K562 (cell line): ENCODE data around the gene TMEM108. TPM values are rescaled to one million over a fixed set of nuclear protein-coding genes. Genes with fewer than 3 reads are reported as not detected.
A peak's percentile ranks its signal among the peaks of the same experiment; 100 is the strongest.

Experiments used
- ATAC-seq: fragments of 200-7000 bp; cut with Tn5 transposase; 3 replicates; pipeline ENCODE4 v1.9.1; 2020; ENCODE audit warnings: moderate library complexity
- BruUV-seq: library from RNA; stranded (reverse); fragments of 400-500 nt; replicated peaks from 2 replicates; lab custom pipeline; 2021; lab: Mats Ljungman, UMichigan
- CTCF ChIA-PET: fragments of 300-600 bp; formaldehyde crosslinking; extraction: SDS; loops from one replicate; lab custom pipeline; 2021; ENCODE audit warnings: low intra/inter-chr PET ratio; lab: Yijun Ruan, JAX
- POLR2A ChIA-PET: fragments of 300-600, 350-650 bp; sonication (Branson Sonifier 250); formaldehyde crosslinking; extraction: SDS; loops from one replicate; lab custom pipeline; 2021; ENCODE audit warnings: antibody characterized with exemption, inconsistent platforms; lab: Yijun Ruan, JAX
- DNase-seq, 4 experiments: peaks; one replicate each; pipeline versions ENCODE4 v3.0.0 to v3.0.0-alpha.2; 2011 to 2018; ENCODE audit warnings: low spot score in 3 of 4, mixed read lengths in 3 of 4; ENCODE audit errors: extremely low read depth in 1 of 4
- FAIRE-seq: peaks from 2 replicates; lab custom pipeline; 2011; peaks lifted over from hg19 to GRCh38; lab: Jason Lieb, UNC
- H2AFZ ChIP-seq: 2 replicates; pipeline ENCODE4 v1.6.0; 2011; ENCODE audit warnings: low read depth, low read length, control low read depth, inconsistent platforms
- H3K27ac ChIP-seq: fragments of 200-600 bp; 3 replicates; pipeline ENCODE4 v1.8.0; 2011; ENCODE audit warnings: low read depth, mild to moderate bottlenecking, control low read depth, inconsistent platforms, low read length, moderate library complexity, mixed read lengths; ENCODE audit errors: extremely low read depth
- H3K27me3 ChIP-seq, 2 experiments: fragments of 300-600 bp in 1 of 2; 2 replicates in 1 of 2; 3 replicates in 1 of 2; pipeline versions ENCODE4 v1.6.0 to v1.8.0; 2011; ENCODE audit warnings: inconsistent platforms in 2 of 2, low read length in 2 of 2, mild to moderate bottlenecking in 1 of 2, mixed read lengths in 1 of 2, moderate library complexity in 1 of 2; ENCODE audit not compliant: control insufficient read depth in 2 of 2, insufficient read depth in 2 of 2
- H3K36me3 ChIP-seq: fragments of 300-600 bp; 3 replicates; pipeline ENCODE4 v1.8.0; 2011; ENCODE audit warnings: mild to moderate bottlenecking, low read length, inconsistent platforms; ENCODE audit not compliant: control insufficient read depth, insufficient read depth
- H3K4me1 ChIP-seq, 2 experiments: fragments of 200-600 bp in 1 of 2; replicated peaks in 1 of 2; 2 replicates in 1 of 2; 3 replicates in 1 of 2; pipeline versions ENCODE4 v1.5.1 to v1.8.0; 2011; ENCODE audit warnings: inconsistent platforms in 2 of 2, low read length in 2 of 2, mild to moderate bottlenecking in 1 of 2, mixed read lengths in 1 of 2, moderate library complexity in 1 of 2; ENCODE audit not compliant: control insufficient read depth in 2 of 2, insufficient read depth in 2 of 2
- H3K4me2 ChIP-seq: 2 replicates; pipeline ENCODE4 v1.6.1; 2011; ENCODE audit warnings: low read length, control low read depth, inconsistent platforms, mixed read lengths; ENCODE audit not compliant: insufficient read depth
- H3K4me3 ChIP-seq: fragments of 200-600 bp; sonication (generic), shearing (Covaris generic); 2 replicates; pipeline ENCODE4 v1.5.1; 2016; ENCODE audit warnings: control low read depth, inconsistent platforms
- H3K79me2 ChIP-seq: fragments of 200-600 bp; 3 replicates; pipeline ENCODE4 v1.8.0; 2011; ENCODE audit warnings: low read length, inconsistent platforms; ENCODE audit not compliant: control insufficient read depth, insufficient read depth
- H3K9ac ChIP-seq, 2 experiments: 2 replicates each; pipeline versions ENCODE4 v1.6.0 to v1.6.1; 2011; ENCODE audit warnings: low read depth in 2 of 2, low read length in 2 of 2, control low read depth in 1 of 2, inconsistent platforms in 1 of 2, mild to moderate bottlenecking in 1 of 2, mixed read lengths in 1 of 2; ENCODE audit not compliant: insufficient read depth in 1 of 2
- H3K9me1 ChIP-seq: one replicate; pipeline ENCODE4 v1.6.0; 2011; ENCODE audit warnings: inconsistent platforms, mild to moderate bottlenecking, low read length, moderate library complexity; ENCODE audit not compliant: control insufficient read depth, insufficient read depth
- H3K9me3 ChIP-seq: replicated peaks from 2 replicates; pipeline ENCODE4 v1.5.1; 2011; ENCODE audit warnings: low read depth, low read length, inconsistent platforms; ENCODE audit not compliant: control insufficient read depth, insufficient read depth
- H4K20me1 ChIP-seq: replicated peaks from 2 replicates; pipeline ENCODE4 v1.6.1; 2011; ENCODE audit warnings: low read length, inconsistent platforms, mixed read lengths; ENCODE audit not compliant: control insufficient read depth, insufficient read depth
- BHLHE40 ChIP-seq: IDR thresholded peaks from 2 replicates; pipeline ENCODE4 v1.6.1; 2011; ENCODE audit warnings: low read length, improper control_type of control experiment
- BMI1 ChIP-seq: fragments of 150-350 bp; IDR thresholded peaks from 2 replicates; pipeline ENCODE4 v1.6.1; 2014; ENCODE audit warnings: low read length
- CTCF ChIP-seq, 3 experiments: IDR thresholded peaks in 2 of 3; conservative IDR thresholded peaks in 1 of 3; 2 replicates each; pipeline ENCODE4 v1.5.1; 2011 to 2012; ENCODE audit warnings: low read length in 3 of 3, mild to moderate bottlenecking in 3 of 3, control low read depth in 2 of 3, improper control_type of control experiment in 1 of 3, inconsistent platforms in 1 of 3, low read depth in 1 of 3, mixed read lengths in 1 of 3, moderate library complexity in 1 of 3; ENCODE audit not compliant: insufficient read depth in 2 of 3
- GTF2A2 ChIP-seq: IDR thresholded peaks from 2 replicates; pipeline ENCODE4 v1.6.1; 2016; ENCODE audit warnings: mild to moderate bottlenecking, missing genetic modification characterization, missing compliant biosample characterization
- HDAC2 ChIP-seq: fragments of 450-650 bp; IDR thresholded peaks from 2 replicates; pipeline ENCODE4 v1.6.1; 2016; ENCODE audit warnings: mild to moderate bottlenecking
- ID3 ChIP-seq, 2 experiments: fragments of 250-450 bp in 1 of 2; fragments of 450-650 bp in 1 of 2; sonication (Bioruptor Pico) in 1 of 2; IDR thresholded peaks; 2 replicates each; pipeline versions ENCODE4 v1.6.1 to v1.8.0; 2016 to 2021; ENCODE audit warnings: mild to moderate bottlenecking in 2 of 2, moderate library complexity in 2 of 2, missing compliant biosample characterization in 1 of 2, missing genetic modification characterization in 1 of 2
- KLF6 ChIP-seq: fragments of 250-450 bp; sonication (Bioruptor Pico); IDR thresholded peaks from 2 replicates; pipeline ENCODE4 v1.4.0; 2020; ENCODE audit warnings: mild to moderate bottlenecking, moderate library complexity, borderline replicate concordance
- MYC ChIP-seq, 2 experiments: fragments of 250-450 bp in 1 of 2; sonication (Bioruptor Pico) in 1 of 2; IDR thresholded peaks; 2 replicates each; pipeline versions ENCODE4 v1.5.1 to v1.6.1; 2012 to 2021; ENCODE audit warnings: low read depth in 2 of 2, borderline replicate concordance in 1 of 2, improper control_type of control experiment in 1 of 2, low read length in 1 of 2, mild to moderate bottlenecking in 1 of 2, moderate library complexity in 1 of 2
- RAD21 ChIP-seq, 2 experiments: fragments of 250-450 bp in 1 of 2; fragments of 450-650 bp in 1 of 2; sonication (Bioruptor Pico) in 1 of 2; formaldehyde crosslinking in 1 of 2; IDR thresholded peaks in 1 of 2; conservative IDR thresholded peaks in 1 of 2; 2 replicates each; pipeline versions ENCODE4 v1.4.0 to v1.8.0; 2020 to 2022; ENCODE audit warnings: mild to moderate bottlenecking in 2 of 2, moderate library complexity in 1 of 2
- TRIM28 ChIP-seq: fragments of 450-650 bp; IDR thresholded peaks from 2 replicates; pipeline ENCODE4 v1.6.1; 2017
- ZBTB49 ChIP-seq: sonication (generic); formaldehyde crosslinking; IDR thresholded peaks from 2 replicates; pipeline ENCODE4 v1.8.0; 2022; ENCODE audit warnings: missing genetic modification reagents, mild to moderate bottlenecking, borderline replicate concordance
- WGBS: fragments of 100-300 bp; shearing (Covaris generic); methylation state at CpG from one replicate; pipeline ENCODE4 v1.1.6; 2016; ENCODE audit warnings: low coverage, mixed read lengths; ENCODE audit not compliant: insufficient coverage; ENCODE audit errors: missing lambda C conversion rate; 5-methylcytosine and 5-hydroxymethylcytosine counted together
- in situ Hi-C: fragments of 300-500 bp; cut with MboI; formaldehyde crosslinking; loops from 4 replicates; pipeline ENCODE4 v1.15.0; 2018; ENCODE audit warnings: inconsistent platforms, mixed read lengths
- intact Hi-C: fragments of 100-400 bp; cut with micrococcal nuclease; formaldehyde crosslinking; loops from 2 replicates; pipeline ENCODE4 v1.14.2; 2022
- polyA plus RNA-seq, 8 experiments: library from polyadenylated mRNA; depleted of rRNA in 4 of 8; stranded (reverse) in 5 of 8; unstranded in 3 of 8; fragments of >200 nt; fragmentation: Nextera tagmentation in 2 of 8; fragmentation: Illumina TruSeq in 1 of 8; extraction: Ambion mirVana in 2 of 8; extraction: Trizol in 1 of 8; gene quantifications; 2 replicates each; pipeline versions ENCODE4 v1.2.1 to v1.2.3, GENCODE V29; 2011 to 2014; ENCODE audit warnings: inconsistent platforms in 1 of 8, missing spikeins in 1 of 8
- total RNA-seq, 7 experiments: library from RNA; depleted of rRNA in 6 of 7; stranded (reverse); fragments of >200 nt in 6 of 7; fragmentation: Illumina TruSeq in 2 of 7; extraction: Trizol in 2 of 7; gene quantifications; 2 replicates each; pipeline versions ENCODE4 v1.2.1 to v1.2.3, GENCODE V29; 2011 to 2021; ENCODE audit warnings: low replicate concordance in 1 of 7

TMEM108 gene
- total and polyA plus RNA-seq, 9 of the 15 experiments (the other 6 are each of a cell fraction or from before 2014, with no cell fraction given) = 0.65 to 11.1 (median 3.4) TPM

GRCh38 chr3:133375403-133375745 lies 337.2 kb downstream of the TMEM108 start (continued):
- TF ChIP-seq ID3 (CRISPR knock-in tag; IDR thresholded peaks at IDR 0.05) = no peak
- no peak for TF ChIP-seq ID3 (tag; IDR thresholded peaks at IDR 0.05)
- TF ChIP-seq KLF6 = no peak
- no peak for TF ChIP-seq HDAC2
- TF ChIP-seq BMI1 = no peak
- TF ChIP-seq GTF2A2 (tag) = no peak
- TF ChIP-seq, all 486 proteins: peak for 0

GRCh38 chr3:133376810-133377209 lies 338.6 kb downstream of the TMEM108 start:
- intact Hi-C loops (loop anchor here (2.0 to 5.0 kb wide), 2 partner anchors 45 to 336 kb away; no protein-coding TSS in a partner anchor), in situ Hi-C loops (loop anchor here (25.0 kb wide), 1 partner anchor 340 kb away; the partner anchor contains the start of gene TMEM108)
- CTCF ChIA-PET = interaction anchor here (1.5 to 2.0 kb wide), 3 partner anchors 336 to 651 kb away, joined by 4 to 10 read pairs (median 5); no protein-coding TSS in a partner anchor
- H2AFZ ChIP-seq = no peak overlapping the region
- no TSS peak for BruUV-seq
- TF ChIP-seq CTCF (IDR thresholded peaks at IDR 0.05 in 2 of 3, conservative IDR thresholded peaks at IDR 0.05 in 1 of 3; ENCODE audit: insufficient read depth in 2 of 3, low read depth in 1 of 3, low read length in 3 of 3) = peak; percentile 33 to 51 (median 37); a peak in 4 of 6 replicates
- TF ChIP-seq BHLHE40 = peak; percentile 64
- no peak for TF ChIP-seq TRIM28
- no peak for TF ChIP-seq ZBTB49
- peak; percentile 63; the same call in 1 of the 2 replicates for TF ChIP-seq MYC (IDR thresholded peaks at IDR 0.05; ENCODE audit: low read depth, low read length)
- TF ChIP-seq MYC (CRISPR knock-in tag; IDR thresholded peaks at IDR 0.05; ENCODE audit: borderline replicate concordance, low read depth) = no peak
- peak; percentile 21 to 56 for TF ChIP-seq RAD21 (CRISPR knock-in tag; conservative IDR thresholded peaks at IDR 0.05 in 1 of 2, IDR thresholded peaks at IDR 0.05 in 1 of 2)
- no peaks in the 10 kb centered on the region for H4K20me1 ChIP-seq
- no peaks in the 10 kb centered on the region; a peak in 1 of 5 replicates for H3K27me3 ChIP-seq
- POLR2A ChIA-PET = interaction anchor here (0.7 kb wide), 1 partner anchor 12 kb away, joined by 3 read pairs; no protein-coding TSS in a partner anchor
- no peak overlapping the region for H3K4me2 ChIP-seq
- peak; percentile 66; the same call in 2 of the 3 replicates for ATAC-seq
- H3K9ac ChIP-seq = no peak overlapping the region
- no peak for FAIRE-seq
- no peak overlapping the region for H3K27ac ChIP-seq
- H3K36me3 ChIP-seq = no peaks in the 10 kb centered on the region
- H3K9me1 ChIP-seq = no peaks in the 10 kb centered on the region
- H3K79me2 ChIP-seq = no peaks in the 10 kb centered on the region
- no peaks in the 10 kb centered on the region for H3K9me3 ChIP-seq
- no peak overlapping the region for H3K4me3 ChIP-seq
- 8% methylated on average over 3 of the region's 6 CpGs for WGBS
- H3K4me1 ChIP-seq = no peaks in the 10 kb centered on the region; a peak in 2 of 5 replicates
- DNase-seq = peak in 1 of 4 experiments; percentile 10
